HG03378 (cell line): ENCODE data around the gene TNNT1.

Source experiments
- ATAC-seq: cut with Tn5 transposase; IDR thresholded peaks from one replicate; pipeline ENCODE4 v1.9.1; 2021; ENCODE audit warnings: mild to moderate bottlenecking, moderate library complexity; ENCODE audit not compliant: unreplicated experiment

TNNT1 gene

GRCh38 chr19:55091955-55092354 lies 57.1 kb downstream of the TNNT1 start:
- no peak for ATAC-seq

- no peak for ATAC-seq
Observed at GRCh38 chr19:55091126-55091910, 57.7 kb downstream of the TNNT1 start.

DNA sequence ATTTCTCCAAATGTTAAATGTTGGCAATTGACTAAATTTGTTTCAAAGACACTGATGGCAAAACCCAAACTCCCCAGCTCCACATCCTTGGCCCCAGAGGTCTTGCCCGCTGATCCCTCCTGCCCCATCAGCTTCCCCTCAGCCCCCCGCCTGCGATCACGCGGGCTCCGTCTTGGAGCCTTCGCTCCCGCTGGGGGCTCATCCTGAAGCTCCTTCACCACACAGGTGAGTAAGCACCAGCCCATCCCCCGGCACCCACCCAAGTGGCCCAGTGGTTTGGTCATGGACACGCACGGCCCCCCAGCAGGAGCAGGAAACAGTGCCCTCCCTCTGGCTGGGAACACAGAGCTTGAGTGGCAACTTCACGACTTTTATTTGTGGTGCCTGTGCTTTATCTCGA lies 58.4 kb downstream of the TNNT1 start:
- ATAC-seq: no peak

GRCh38 chr19:55089342-55089944 lies 59.6 kb downstream of the TNNT1 start:
- ATAC-seq: no peak

DNA sequence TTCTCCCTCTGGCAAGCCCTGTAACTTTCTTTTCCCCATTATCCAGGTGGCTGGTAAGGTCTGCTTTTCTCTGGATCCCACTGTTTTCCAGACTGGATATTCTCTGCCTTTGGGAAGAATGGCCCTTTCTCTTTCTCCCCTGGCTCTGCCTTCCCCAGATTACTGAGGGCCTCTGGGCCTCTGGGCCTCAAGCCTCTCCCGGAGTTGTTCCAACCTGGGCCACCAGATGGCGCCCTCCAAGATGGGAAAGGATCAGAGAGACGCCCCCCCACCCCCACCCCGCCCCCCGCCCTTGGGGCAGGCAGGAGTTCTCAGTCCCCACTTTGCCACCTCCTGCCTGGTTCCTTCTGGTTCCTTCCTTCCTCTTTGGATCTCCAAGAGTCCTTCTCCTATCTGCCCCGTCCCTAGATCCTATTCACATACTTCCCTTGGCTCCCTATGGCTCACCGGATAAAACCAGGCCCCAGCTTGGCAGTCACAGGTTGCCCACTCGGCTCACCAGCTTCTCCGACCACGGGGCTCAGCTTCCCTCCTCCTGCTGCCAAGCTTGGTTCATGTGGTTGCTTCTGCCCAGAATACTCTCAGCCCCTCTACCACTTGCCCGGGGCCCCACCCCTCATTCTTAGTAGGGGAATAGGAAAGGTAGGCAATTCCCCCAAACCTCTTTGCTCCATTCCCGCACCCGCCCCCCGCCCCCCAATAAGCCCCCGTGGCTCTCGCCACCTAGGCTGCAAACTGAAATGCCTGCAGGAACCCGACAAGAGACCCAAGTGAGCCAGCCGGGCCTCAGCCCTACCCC lies 60.3 kb downstream of the TNNT1 start:
- ATAC-seq: no peak

DNA sequence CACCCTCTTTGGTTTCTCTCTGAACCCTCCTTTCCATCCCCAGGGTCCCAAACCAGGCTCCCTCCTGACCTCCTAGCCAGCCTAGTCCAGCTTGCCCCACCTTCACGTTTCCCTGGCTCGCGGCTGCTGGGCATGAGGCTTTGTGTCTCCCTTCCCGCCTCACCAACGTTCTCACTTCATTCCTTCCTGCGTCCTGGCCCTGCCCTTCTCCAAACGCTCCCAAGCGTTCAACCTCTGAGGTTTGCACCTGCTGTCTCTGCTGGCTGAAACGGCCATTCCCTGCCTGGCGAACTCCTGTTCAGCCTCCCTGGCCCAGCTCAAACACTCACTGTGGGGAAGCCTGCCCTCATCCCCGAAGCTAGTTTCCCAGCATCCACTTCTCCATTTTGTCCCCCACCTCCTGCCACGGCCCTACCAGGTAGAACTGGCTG lies 61.0 kb downstream of the TNNT1 start:
- no peak for ATAC-seq

- no peak for ATAC-seq
Observed at GRCh38 chr19:55087542-55087901, 61.5 kb downstream of the TNNT1 start.

DNA sequence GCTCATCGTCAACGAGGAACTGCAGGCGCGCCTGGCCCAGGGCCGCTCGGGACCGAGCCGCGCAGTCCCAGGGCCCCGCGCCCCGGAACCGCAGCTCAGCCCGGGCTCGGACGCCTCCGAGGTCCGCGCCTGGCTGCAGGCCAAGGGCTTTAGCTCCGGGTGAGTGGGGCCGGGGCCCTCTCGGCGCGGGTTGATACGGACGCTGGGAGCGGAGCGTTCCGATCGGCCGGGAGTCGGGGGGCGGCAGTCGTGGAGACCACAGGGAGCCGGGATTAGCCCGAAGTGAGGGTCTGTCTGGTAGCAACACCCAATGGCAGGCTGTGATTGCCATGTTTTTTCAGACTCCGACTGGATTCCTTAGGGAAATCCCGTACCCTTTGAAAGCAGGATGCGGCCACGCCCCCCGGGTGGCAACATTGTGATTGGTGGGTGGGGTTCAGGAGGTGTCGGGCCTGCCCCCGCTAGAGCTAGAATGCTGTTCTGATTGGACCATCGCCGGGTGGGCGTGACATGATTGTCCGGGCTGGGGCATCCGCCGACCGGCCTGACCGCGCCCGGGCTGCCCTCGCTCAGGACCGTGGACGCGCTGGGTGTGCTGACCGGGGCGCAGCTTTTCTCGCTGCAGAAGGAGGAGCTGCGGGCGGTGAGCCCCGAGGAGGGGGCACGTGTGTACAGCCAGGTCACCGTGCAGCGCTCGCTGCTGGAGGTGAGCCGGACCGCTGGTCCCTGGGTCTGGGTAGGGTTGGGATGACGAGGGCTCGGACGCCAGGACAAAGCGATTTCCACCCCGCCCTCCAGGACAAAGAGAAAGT lies 62.1 kb downstream of the TNNT1 start:
- no peak for ATAC-seq

GRCh38 chr19:55085923-55086715 lies 62.9 kb downstream of the TNNT1 start:
- no peak for ATAC-seq

DNA sequence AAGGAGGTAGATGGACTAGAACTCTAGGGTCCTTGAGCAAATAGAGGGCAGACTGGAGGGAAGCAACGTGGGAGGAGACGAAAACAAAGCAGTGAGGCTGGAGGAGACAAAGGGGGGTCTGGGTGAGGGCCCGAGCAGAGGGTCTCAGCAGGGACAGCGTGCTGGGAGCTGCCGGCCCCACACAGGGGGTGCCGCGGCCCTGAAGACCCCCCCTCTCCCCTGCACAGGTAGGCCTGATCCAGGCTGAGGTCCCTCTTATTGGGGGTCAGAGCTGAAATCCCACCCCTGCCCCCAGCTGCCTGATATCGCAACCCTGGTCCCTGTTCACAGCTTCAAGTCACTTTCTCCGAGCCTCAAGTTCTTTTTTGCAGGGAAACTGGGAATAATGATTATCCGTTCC lies 64.6 kb downstream of the TNNT1 start:
- ATAC-seq: no peak

DNA sequence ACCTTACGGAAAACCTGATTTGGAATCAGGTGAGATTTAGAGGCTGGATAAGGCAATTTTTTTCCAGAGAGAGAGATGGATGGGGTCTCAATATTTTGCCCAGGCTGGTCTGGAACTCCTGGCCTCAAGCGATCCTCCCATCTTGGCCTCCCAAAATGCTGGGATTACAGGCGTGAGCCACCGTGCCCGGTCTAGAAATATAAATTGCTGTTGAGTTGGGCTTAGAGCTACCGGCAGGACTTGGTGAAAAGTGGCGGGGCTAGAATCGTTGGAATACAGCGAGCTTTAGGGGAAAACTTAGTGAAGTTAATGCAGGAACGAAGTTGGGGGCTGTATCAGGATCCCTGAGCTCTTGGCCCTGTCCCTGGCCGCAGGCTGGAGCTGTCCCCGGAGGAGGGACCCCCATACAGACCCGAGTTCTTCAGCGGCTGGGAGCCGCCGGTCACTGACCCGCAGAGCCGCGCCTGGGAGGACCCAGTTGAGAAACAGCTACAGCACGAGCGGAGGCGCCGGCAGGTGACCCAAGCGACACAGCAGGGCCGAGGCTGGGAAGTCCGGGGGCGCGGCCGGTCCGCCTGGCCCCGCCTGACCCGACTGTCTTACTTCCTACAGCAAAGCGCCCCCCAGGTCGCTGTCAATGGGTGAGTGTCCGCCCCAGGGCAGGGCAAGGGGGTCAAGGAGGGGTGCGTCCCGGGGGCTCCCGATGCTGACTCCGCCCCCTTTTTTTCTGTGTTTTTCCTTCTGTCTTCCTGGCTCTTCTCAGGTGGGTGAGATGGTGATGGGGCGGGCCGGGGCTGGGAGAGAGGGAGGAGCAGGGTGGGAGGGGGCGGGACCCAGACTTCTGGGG lies 65.8 kb downstream of the TNNT1 start:
- no peak for ATAC-seq
